OCI-LY1 (cell line): ENCODE measurements around the gene GFOD2.

ENCODE experiments used
- EZH2 ChIP-seq: fragments of 200-600 bp; sonication (generic), shearing (Covaris generic); IDR thresholded peaks from 2 replicates; pipeline ENCODE4 v1.8.0; 2017; ENCODE audit warnings: borderline replicate concordance, mixed run types, mild to moderate bottlenecking, antibody characterized with exemption, low read length, moderate library complexity, mixed read lengths
- TF ChIP-seq, protein P1 (sequence below): fragments of 200-600 bp; sonication (generic), shearing (Covaris generic); IDR thresholded peaks from 2 replicates; pipeline ENCODE4 v1.5.1; 2017; ENCODE audit warnings: mild to moderate bottlenecking, antibody characterized with exemption, low read length, moderate library complexity, mixed read lengths

DNA sequence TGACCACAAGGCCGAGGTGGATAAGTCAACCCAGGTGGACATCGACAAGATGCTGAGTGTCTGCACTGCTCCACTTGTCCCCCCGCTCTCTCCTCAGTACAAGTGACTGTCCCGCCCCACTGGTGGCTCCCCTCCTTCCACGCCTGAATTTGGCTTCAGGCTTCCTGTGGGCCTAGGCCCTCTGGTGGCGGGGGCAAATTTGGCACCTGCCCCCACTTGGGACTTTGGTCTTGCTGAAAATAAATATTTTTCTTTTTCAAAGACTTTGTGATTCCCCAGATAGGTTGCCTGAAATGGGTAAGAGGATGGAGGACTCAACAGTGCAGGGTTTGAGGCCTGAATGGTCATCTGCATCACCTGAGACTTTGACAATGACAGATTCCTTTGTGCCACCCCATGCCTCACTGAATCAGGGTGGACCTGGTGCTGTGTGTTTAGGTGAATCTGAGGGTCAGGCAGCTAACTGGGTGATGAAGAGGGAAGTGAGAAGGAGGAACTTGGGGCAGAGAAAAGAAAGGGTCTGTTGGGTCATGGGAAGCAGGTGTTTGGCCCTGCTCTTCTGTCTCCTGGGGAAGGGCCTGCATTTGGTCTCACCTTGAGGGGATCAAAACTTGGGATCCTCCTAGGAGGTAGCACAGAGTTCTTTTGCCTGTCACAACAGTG lies 50.5 kb downstream of the GFOD2 start:
- TF ChIP-seq, protein P1, sequence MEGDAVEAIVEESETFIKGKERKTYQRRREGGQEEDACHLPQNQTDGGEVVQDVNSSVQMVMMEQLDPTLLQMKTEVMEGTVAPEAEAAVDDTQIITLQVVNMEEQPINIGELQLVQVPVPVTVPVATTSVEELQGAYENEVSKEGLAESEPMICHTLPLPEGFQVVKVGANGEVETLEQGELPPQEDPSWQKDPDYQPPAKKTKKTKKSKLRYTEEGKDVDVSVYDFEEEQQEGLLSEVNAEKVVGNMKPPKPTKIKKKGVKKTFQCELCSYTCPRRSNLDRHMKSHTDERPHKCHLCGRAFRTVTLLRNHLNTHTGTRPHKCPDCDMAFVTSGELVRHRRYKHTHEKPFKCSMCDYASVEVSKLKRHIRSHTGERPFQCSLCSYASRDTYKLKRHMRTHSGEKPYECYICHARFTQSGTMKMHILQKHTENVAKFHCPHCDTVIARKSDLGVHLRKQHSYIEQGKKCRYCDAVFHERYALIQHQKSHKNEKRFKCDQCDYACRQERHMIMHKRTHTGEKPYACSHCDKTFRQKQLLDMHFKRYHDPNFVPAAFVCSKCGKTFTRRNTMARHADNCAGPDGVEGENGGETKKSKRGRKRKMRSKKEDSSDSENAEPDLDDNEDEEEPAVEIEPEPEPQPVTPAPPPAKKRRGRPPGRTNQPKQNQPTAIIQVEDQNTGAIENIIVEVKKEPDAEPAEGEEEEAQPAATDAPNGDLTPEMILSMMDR: peak; percentile 56
- TF ChIP-seq EZH2: no peak
